Measurements from ENCODE around the gene MKNK2.

DNA sequence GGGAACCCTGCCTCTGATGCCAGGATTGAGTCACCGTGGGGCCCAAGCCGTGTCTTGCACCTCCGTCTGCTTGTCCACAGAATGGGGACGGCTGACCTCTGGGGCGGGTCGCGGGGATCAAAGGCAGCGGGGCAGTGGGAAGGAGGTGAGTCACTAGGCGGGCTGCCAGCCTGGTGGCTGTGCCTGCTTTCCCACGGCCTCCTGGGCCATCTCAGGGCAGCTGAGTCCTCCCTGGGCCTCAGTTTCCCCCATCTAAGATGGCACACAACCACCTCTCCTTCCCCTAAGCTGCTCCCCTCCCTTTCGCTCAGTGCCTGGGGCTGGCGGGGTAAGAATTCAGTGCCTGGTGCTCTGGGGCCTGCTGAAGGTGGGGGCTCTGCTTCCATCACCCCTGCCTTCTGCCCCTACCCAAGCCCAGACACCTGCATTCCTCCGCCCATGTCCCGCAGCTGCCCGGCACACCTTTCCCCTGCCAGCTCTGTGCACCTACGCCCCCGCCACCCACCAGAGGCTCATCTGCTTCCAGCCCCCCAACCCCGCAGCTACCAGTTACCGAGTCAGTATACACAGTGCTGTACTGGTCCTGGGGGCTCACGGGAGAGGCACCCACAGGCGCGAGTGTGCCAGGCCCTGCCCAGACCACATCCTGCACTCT is 3.5 kb downstream of the MKNK2 start:
- TF ChIP-seq, protein P1, sequence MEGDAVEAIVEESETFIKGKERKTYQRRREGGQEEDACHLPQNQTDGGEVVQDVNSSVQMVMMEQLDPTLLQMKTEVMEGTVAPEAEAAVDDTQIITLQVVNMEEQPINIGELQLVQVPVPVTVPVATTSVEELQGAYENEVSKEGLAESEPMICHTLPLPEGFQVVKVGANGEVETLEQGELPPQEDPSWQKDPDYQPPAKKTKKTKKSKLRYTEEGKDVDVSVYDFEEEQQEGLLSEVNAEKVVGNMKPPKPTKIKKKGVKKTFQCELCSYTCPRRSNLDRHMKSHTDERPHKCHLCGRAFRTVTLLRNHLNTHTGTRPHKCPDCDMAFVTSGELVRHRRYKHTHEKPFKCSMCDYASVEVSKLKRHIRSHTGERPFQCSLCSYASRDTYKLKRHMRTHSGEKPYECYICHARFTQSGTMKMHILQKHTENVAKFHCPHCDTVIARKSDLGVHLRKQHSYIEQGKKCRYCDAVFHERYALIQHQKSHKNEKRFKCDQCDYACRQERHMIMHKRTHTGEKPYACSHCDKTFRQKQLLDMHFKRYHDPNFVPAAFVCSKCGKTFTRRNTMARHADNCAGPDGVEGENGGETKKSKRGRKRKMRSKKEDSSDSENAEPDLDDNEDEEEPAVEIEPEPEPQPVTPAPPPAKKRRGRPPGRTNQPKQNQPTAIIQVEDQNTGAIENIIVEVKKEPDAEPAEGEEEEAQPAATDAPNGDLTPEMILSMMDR (IDR thresholded peaks at IDR 0.05; ENCODE audit: low read depth, low read length) = no peak
- TF ChIP-seq, protein P2, sequence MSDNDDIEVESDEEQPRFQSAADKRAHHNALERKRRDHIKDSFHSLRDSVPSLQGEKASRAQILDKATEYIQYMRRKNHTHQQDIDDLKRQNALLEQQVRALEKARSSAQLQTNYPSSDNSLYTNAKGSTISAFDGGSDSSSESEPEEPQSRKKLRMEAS (IDR thresholded peaks at IDR 0.05; ENCODE audit: low read depth, low read length) = no peak
- TF ChIP-seq MYC (IDR thresholded peaks at IDR 0.05; ENCODE audit: low read depth, low read length) = no peak

All from NB4 (cell line).